Umbilical cord (tissue), 2 donors: ENCODE results near the gene EIF3M. TPM values are rescaled to one million over a fixed set of nuclear protein-coding genes. Genes with fewer than 3 reads are reported as not detected.
"Not testable (repeated sequence)": the region's sequence is repeated elsewhere in the genome, so short reads cannot be mapped to it uniquely, and the experiment has no call there.

Experiments
- DNase-seq: peaks from one replicate; pipeline ENCODE4 v3.0.0-alpha.2; 2015; ENCODE audit warnings: low spot score
- total RNA-seq: library from RNA; depleted of rRNA; stranded (reverse); fragments of >200 nt; gene quantifications from one replicate; pipeline ENCODE4 v1.2.3, GENCODE V29; 2014; ENCODE audit warnings: low replicate concordance; ENCODE audit not compliant: insufficient read depth

EIF3M gene
- total RNA-seq, 1 donor from 2014 or later: 209 TPM

GRCh38 chr11:32596114-32596513 lies 12.5 kb downstream of the EIF3M start:
- not testable (repeated sequence) for DNase-seq

- DNase-seq: no peak
These were observed 14.3 kb downstream of the EIF3M start for GRCh38 chr11:32597921-32598320.

- peak; percentile 17 for DNase-seq
These were observed 19.2 kb downstream of the EIF3M start for GRCh38 chr11:32602657-32603415.

GRCh38 chr11:32606220-32606619 lies 22.6 kb downstream of the EIF3M start:
- DNase-seq: no peak

GRCh38 chr11:32608826-32609225 lies 25.2 kb downstream of the EIF3M start:
- DNase-seq: not testable (repeated sequence)

GRCh38 chr11:32610797-32611352 lies 27.2 kb downstream of the EIF3M start:
- no peak for DNase-seq

GRCh38 chr11:32613500-32614151 lies 30.0 kb downstream of the EIF3M start:
- no peak for DNase-seq

GRCh38 chr11:32615422-32615821 lies 31.8 kb downstream of the EIF3M start:
- DNase-seq: peak; percentile 9

- no peak for DNase-seq
These were observed 33.3 kb downstream of the EIF3M start for GRCh38 chr11:32616903-32617302.

- no peak for DNase-seq
These were observed 47.2 kb downstream of the EIF3M start for GRCh38 chr11:32630844-32631243.

- no peak for DNase-seq
These were observed 52.2 kb downstream of the EIF3M start for GRCh38 chr11:32635819-32636218.

- no peak for DNase-seq
These were observed 57.7 kb downstream of the EIF3M start for GRCh38 chr11:32641361-32641760.

GRCh38 chr11:32643526-32643925 lies 59.9 kb downstream of the EIF3M start:
- DNase-seq: no peak

Other genes with a start within 250 kb of the EIF3M start
- gene WT1, start 148.3 kb upstream of the EIF3M start, total RNA-seq: 0.48 TPM
- 4.1 TPM for gene CCDC73, start 210.8 kb downstream of the EIF3M start, total RNA-seq
- gene PRRG4, start 246.1 kb downstream of the EIF3M start, total RNA-seq: 6.0 TPM